Fibroblast of the aortic adventitia (primary cell): Measurements from ENCODE around the gene DUSP1. TPM values are rescaled to one million over a fixed set of nuclear protein-coding genes. Genes with fewer than 3 reads are reported as not detected.

Experiments used
- DNase-seq: peaks from one replicate; pipeline ENCODE4 v3.0.0-alpha.2; 2010; ENCODE audit warnings: low read depth
- H3K4me3 ChIP-seq: 2 replicates; pipeline ENCODE4 v1.5.1; 2011; ENCODE audit warnings: low read depth, mild to moderate bottlenecking, control low read depth, low read length, moderate library complexity
- CTCF ChIP-seq: IDR thresholded peaks from 2 replicates; pipeline ENCODE4 v1.5.1; 2011; ENCODE audit warnings: mild to moderate bottlenecking, low read length, control low read depth, inconsistent platforms; ENCODE audit not compliant: insufficient read depth
- total RNA-seq: library from RNA; depleted of rRNA; stranded (reverse); fragments of >200 nt; gene quantifications from 2 replicates; pipeline ENCODE4 v1.2.3, GENCODE V29; 2012; ENCODE audit warnings: low replicate concordance

The DUSP1 gene
- total RNA-seq, 1 donor = 44.1 TPM

GRCh38 chr5:172770374-172770674 lies 671 bp downstream of the DUSP1 start:
- peak overlapping the region; percentile 96 for H3K4me3 ChIP-seq
- no peak for TF ChIP-seq CTCF
- DNase-seq = no peak

DNA sequence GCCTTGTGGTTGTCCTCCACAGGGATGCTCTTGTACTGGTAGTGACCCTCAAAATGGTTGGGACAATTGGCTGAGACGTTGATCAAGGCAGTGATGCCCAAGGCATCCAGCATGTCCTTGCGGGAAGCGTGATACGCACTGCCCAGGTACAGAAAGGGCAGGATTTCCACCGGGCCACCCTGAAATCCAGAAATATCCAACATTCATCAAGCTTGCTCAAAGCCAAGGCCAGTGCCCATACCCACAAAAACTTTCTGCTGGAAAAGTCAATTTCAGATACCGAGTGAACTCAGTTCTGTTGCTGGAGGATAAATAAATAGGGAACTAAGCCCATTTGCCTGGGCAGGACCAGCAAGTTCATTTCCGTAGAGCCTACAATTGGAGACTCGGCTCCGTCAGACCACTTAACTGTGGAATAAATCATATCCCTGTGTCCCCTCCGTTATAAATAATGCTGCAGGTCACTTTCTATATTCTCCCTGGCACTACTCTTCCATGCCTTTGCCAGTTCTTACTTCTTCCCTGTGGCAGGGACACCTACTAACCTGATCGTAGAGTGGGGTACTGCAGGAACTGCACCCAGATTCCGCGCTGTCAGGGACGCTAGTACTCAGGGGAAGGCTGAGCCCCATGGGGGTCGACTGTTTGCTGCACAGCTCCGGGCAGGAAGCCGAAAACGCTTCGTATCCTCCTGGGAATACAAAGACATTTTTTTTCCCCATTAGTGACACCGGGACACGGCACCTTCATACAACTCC lies 1.2 kb downstream of the DUSP1 start:
- peak overlapping the region; percentile 96 for H3K4me3 ChIP-seq
- peak; percentile 56 for DNase-seq
- TF ChIP-seq CTCF = no peak

DNA sequence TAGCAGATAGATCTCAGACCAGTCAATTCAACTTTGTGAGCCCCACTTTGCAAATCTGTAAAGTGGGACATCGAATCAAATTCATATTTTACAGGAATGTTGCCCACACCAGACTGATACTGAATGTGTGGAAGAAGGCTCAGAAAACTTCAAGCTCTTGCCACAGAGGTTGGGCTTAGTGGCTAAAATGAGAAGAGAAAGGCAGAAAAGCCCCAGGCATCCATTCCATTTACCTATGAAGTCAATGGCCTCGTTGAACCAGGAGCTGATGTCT lies 1.7 kb downstream of the DUSP1 start:
- H3K4me3 ChIP-seq = peak overlapping the region; percentile 96
- no peak for DNase-seq
- no peak for TF ChIP-seq CTCF

GRCh38 chr5:172768573-172769341 lies 2.2 kb downstream of the DUSP1 start:
- DNase-seq = peak; percentile 75
- no peak for TF ChIP-seq CTCF
- peak overlapping the region; percentile 96 for H3K4me3 ChIP-seq

DNA sequence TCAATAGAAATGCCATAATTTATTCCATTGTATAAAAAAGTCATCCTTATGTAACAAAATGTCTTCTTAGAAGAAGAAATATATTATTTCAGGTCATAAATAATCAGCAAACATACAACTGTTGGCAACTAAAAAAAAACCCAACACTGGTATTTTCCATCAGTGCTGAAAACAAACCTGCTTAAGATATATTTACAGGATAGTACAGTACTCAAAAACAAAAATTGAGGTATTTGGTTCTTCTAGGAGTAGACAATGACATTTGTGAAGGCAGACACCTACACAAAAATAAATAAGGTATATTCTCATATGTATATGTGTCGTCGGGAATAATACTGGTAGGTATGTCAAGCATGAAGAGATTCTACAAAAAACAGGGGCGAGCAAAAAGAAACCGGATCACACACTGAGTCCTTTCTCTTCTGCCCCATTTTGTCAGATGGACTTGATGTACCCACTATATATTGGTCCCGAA lies 2.9 kb downstream of the DUSP1 start:
- peak overlapping the region; percentile 96 for H3K4me3 ChIP-seq
- no peak for TF ChIP-seq CTCF
- no peak for DNase-seq

DNA sequence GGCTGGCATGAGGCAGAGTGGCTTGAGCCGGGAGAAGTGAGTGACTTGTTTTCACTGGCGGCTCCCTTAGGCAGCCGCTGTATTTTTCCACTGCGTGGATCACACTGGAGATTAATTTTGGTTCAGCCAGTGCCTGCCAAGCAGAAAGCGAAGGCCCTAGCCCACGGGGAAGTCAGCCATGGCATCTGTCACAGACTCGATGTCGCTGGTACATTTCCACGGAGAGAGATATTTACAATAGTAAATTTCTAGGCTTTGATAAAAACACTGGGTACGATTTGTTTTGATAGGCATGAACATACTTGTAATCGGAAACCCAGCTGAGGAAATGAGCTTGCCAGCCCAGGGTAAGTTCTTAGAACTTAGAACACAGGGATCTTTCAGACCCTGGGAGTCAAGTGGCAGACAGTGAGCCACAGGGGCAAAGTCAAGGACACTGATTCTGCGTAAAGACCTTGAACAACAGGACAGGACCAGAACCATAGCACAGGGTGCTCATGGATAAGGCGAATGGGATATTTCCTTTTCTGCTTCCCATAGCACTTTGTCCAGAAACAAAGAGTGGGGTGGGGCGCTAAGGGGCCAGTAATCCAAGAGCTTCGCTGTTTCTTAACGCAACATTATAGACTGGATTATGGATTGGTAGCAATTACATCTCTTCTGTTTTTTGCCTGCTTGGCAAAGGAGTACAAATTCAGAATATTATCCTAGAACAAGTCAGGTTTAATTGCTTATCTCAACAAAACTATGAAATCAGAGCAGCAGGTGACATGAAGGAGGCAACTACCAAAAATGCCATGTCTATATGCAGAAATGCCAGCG lies 4.5 kb downstream of the DUSP1 start:
- TF ChIP-seq CTCF = no peak
- DNase-seq = peak; percentile 84
- peak overlapping the region; percentile 52 for H3K4me3 ChIP-seq
